Esophagus (tissue), 2 donors: ENCODE measurements around the gene MDGA2. TPM values are rescaled to one million over a fixed set of nuclear protein-coding genes. Genes with fewer than 3 reads are reported as not detected.
A peak's percentile ranks its signal among the peaks of the same experiment; 100 is the strongest.

Experiments used
- H3K27ac ChIP-seq, 2 donors: one replicate each; pipeline ENCODE4 v1.5.1; 2013; ENCODE audit warnings: low read depth in 2 of 2, mild to moderate bottlenecking in 2 of 2, inconsistent platforms in 1 of 2, low read length in 1 of 2, moderate library complexity in 1 of 2
- H3K27me3 ChIP-seq, 2 donors: one replicate each; pipeline ENCODE4 v1.6.1; 2013; ENCODE audit warnings: low read length in 2 of 2, control low read depth in 1 of 2, mild to moderate bottlenecking in 1 of 2; ENCODE audit not compliant: insufficient read depth in 2 of 2, control insufficient read depth in 1 of 2
- H3K36me3 ChIP-seq, 2 donors: one replicate each; pipeline ENCODE4 v1.6.1; 2013; ENCODE audit warnings: low read length in 1 of 2; ENCODE audit not compliant: control insufficient read depth in 2 of 2, insufficient read depth in 2 of 2
- H3K4me1 ChIP-seq, 2 donors: one replicate each; pipeline ENCODE4 v1.6.1; 2013; ENCODE audit warnings: low read length in 1 of 2; ENCODE audit not compliant: control insufficient read depth in 2 of 2, insufficient read depth in 2 of 2
- H3K4me3 ChIP-seq, 2 donors: one replicate each; pipeline ENCODE4 v1.5.1; 2013; ENCODE audit warnings: low read length in 2 of 2, mild to moderate bottlenecking in 2 of 2, low read depth in 1 of 2, moderate library complexity in 1 of 2
- H3K9me3 ChIP-seq, 2 donors: one replicate each; pipeline ENCODE4 v1.6.1; 2013; ENCODE audit warnings: mild to moderate bottlenecking in 2 of 2, low read depth in 1 of 2, low read length in 1 of 2, moderate library complexity in 1 of 2; ENCODE audit not compliant: control insufficient read depth in 2 of 2, insufficient read depth in 1 of 2
- WGBS, 2 donors: extraction: QIAGEN DNeasy Blood & Tissue Kit; methylation state at CpG; one replicate each; pipeline ENCODE4 v1.1.7; 2013; 5-methylcytosine and 5-hydroxymethylcytosine counted together
- polyA plus RNA-seq, 2 donors: library from polyadenylated mRNA; stranded (reverse); fragments of 200-250 nt; gene quantifications; one replicate each; pipeline ENCODE4 v1.2.3, GENCODE V29; 2013
- donor health status: healthy with polysubstance abuse.
- donor health status: Bipolar disorder and iron deficiency.

Gene MDGA2
- polyA plus RNA-seq, result not detected

GRCh38 chr14:47675466-47676314 lies at the start of gene MDGA2:
MDGA2 (minus strand) TSS chr14:47675605.
- H3K36me3 ChIP-seq, result no peaks in the 10 kb centered on the region

GRCh38 chr14:47722929-47723693 lies 47.7 kb upstream of the MDGA2 start:
- WGBS, 2 donors, result 76 to 78% methylated on average over 2 of the region's 2 CpGs
- H3K9me3 ChIP-seq, result no peaks in the 10 kb centered on the region
- no peaks in the 10 kb centered on the region for H3K36me3 ChIP-seq
- no peak overlapping the region for H3K4me3 ChIP-seq
- H3K4me1 ChIP-seq, result no peaks in the 10 kb centered on the region
- H3K27me3 ChIP-seq, result no peaks in the 10 kb centered on the region
- H3K27ac ChIP-seq, result no peak overlapping the region

More at GRCh38 chr14:47675466-47676314, at the start of gene MDGA2:
- H3K27me3 ChIP-seq, result peaks cover 6 to 15% of the 10 kb centered on the region in 2 donors
- H3K9me3 ChIP-seq, result peaks cover 0 to 2% of the 10 kb centered on the region in 2 donors
- 3 to 5% methylated on average over 86 to 90 of the region's 90 CpGs for WGBS, 2 donors
- peak within 1 kb of the TSS in 1 of 2 donors; percentile 5 for H3K4me3 ChIP-seq
- peaks cover 0 to 4% of the 10 kb centered on the region in 2 donors for H3K4me1 ChIP-seq
- no peak within 1 kb of the TSS for H3K27ac ChIP-seq

- Histone ChIP-seq H3K27ac (no peak overlapping the region), H3K27me3 (no peaks in the 10 kb centered on the region), H3K4me1 (no peaks in the 10 kb centered on the region), H3K36me3 (no peaks in the 10 kb centered on the region), H3K4me3 (no peak overlapping the region), H3K9me3 (peaks cover 4 to 6% of the 10 kb centered on the region in 2 donors)
- 82 to 86% methylated on average over 4 of the region's 4 CpGs for WGBS, 2 donors
Measured at GRCh38 chr14:47720281-47720680, 44.9 kb upstream of the MDGA2 start.

GRCh38 chr14:47715330-47715729 lies 39.9 kb upstream of the MDGA2 start:
- no peaks in the 10 kb centered on the region for H3K4me1 ChIP-seq
- no peak overlapping the region for H3K27ac ChIP-seq
- H3K36me3 ChIP-seq, result no peaks in the 10 kb centered on the region
- H3K4me3 ChIP-seq, result no peak overlapping the region
- H3K27me3 ChIP-seq, result no peaks in the 10 kb centered on the region
- 81 to 89% methylated on average over 3 of the region's 3 CpGs for WGBS, 2 donors
- H3K9me3 ChIP-seq, result peaks cover 4 to 6% of the 10 kb centered on the region in 2 donors

- Histone ChIP-seq H3K4me1 (no peaks in the 10 kb centered on the region), H3K27me3 (no peaks in the 10 kb centered on the region), H3K27ac (no peak overlapping the region), H3K4me3 (no peak overlapping the region), H3K9me3 (no peaks in the 10 kb centered on the region), H3K36me3 (no peaks in the 10 kb centered on the region)
- WGBS, 2 donors, result 79 to 80% methylated on average over 2 of the region's 2 CpGs
Measured at GRCh38 chr14:47710581-47710980, 35.2 kb upstream of the MDGA2 start.

- H3K9me3 ChIP-seq, result no peaks in the 10 kb centered on the region
- no peak overlapping the region for H3K27ac ChIP-seq
- no peaks in the 10 kb centered on the region for H3K27me3 ChIP-seq
- H3K36me3 ChIP-seq, result no peaks in the 10 kb centered on the region
- no peak overlapping the region for H3K4me3 ChIP-seq
- WGBS, 2 donors, result 37 to 38% methylated on average over 2 of the region's 2 CpGs
- no peaks in the 10 kb centered on the region for H3K4me1 ChIP-seq
Measured at GRCh38 chr14:47705683-47706082, 30.3 kb upstream of the MDGA2 start.

- H3K9me3 ChIP-seq, result peaks cover 0 to 5% of the 10 kb centered on the region in 2 donors
- H3K4me3 ChIP-seq, result no peak overlapping the region
- H3K27ac ChIP-seq, result no peak overlapping the region
- no peaks in the 10 kb centered on the region for H3K36me3 ChIP-seq
- H3K4me1 ChIP-seq, result no peaks in the 10 kb centered on the region
- H3K27me3 ChIP-seq, result no peaks in the 10 kb centered on the region
Measured at GRCh38 chr14:47691829-47692228, 16.4 kb upstream of the MDGA2 start.

- H3K27ac ChIP-seq, result no peak overlapping the region
- H3K4me3 ChIP-seq, result no peak overlapping the region
- peaks cover 2 to 15% of the 10 kb centered on the region in 2 donors for H3K27me3 ChIP-seq
- no peaks in the 10 kb centered on the region for H3K36me3 ChIP-seq
- peaks cover 0 to 4% of the 10 kb centered on the region in 2 donors for H3K4me1 ChIP-seq
- WGBS, 2 donors, result 28 to 42% methylated on average over 1 of the region's 1 CpG
- peaks cover 0 to 2% of the 10 kb centered on the region in 2 donors for H3K9me3 ChIP-seq
Measured at GRCh38 chr14:47678993-47679392, 3.6 kb upstream of the MDGA2 start.

- Histone ChIP-seq H3K4me1 (peaks cover 0 to 4% of the 10 kb centered on the region in 2 donors), H3K9me3 (peaks cover 0 to 2% of the 10 kb centered on the region in 2 donors), H3K27ac (no peak overlapping the region), H3K27me3 (peaks cover 6 to 15% of the 10 kb centered on the region in 2 donors), H3K4me3 (no peak overlapping the region), H3K36me3 (no peaks in the 10 kb centered on the region)
- WGBS, 2 donors, result 65 to 78% methylated on average over 2 of the region's 2 CpGs
Measured at GRCh38 chr14:47678157-47678556, 2.8 kb upstream of the MDGA2 start.
